Loucy (cell line): ENCODE measurements around the gene SMC3.

Experiments used
- H2AFZ ChIP-seq: fragments of 200-600 bp; sonication (generic); 2 replicates; pipeline ENCODE4 v1.6.0; 2016; ENCODE audit warnings: antibody characterized with exemption, mild to moderate bottlenecking, low read length, moderate library complexity
- H3F3A ChIP-seq: fragments of 200-600 bp; 2 replicates; pipeline ENCODE4 v1.6.0; 2016; ENCODE audit warnings: antibody characterized with exemption, low read depth, mild to moderate bottlenecking
- H3K27me3 ChIP-seq: fragments of 200-600 bp; sonication (generic); 2 replicates; pipeline ENCODE4 v1.6.1; 2014; ENCODE audit warnings: low read length, mild to moderate bottlenecking; ENCODE audit not compliant: insufficient read depth, poor library complexity, severe bottlenecking
- H3K36me3 ChIP-seq: fragments of 200-600 bp; sonication (generic); 2 replicates; pipeline ENCODE4 v1.6.1; 2016; ENCODE audit warnings: low read length; ENCODE audit not compliant: insufficient read depth
- H3K4me1 ChIP-seq: fragments of 200-600 bp; sonication (generic); 2 replicates; pipeline ENCODE4 v1.5.1; 2014; ENCODE audit warnings: low read length, mild to moderate bottlenecking; ENCODE audit not compliant: insufficient read depth, poor library complexity, severe bottlenecking
- H3K4me2 ChIP-seq: fragments of 200-600 bp; sonication (generic); 2 replicates; pipeline ENCODE4 v1.6.0; 2014; ENCODE audit warnings: antibody characterized with exemption, low read length, low read depth, mild to moderate bottlenecking; ENCODE audit not compliant: poor library complexity, severe bottlenecking
- H3K4me3 ChIP-seq: fragments of 200-600 bp; sonication (generic); 2 replicates; pipeline ENCODE4 v1.5.1; 2014; ENCODE audit warnings: low read length, mild to moderate bottlenecking, mixed read lengths; ENCODE audit not compliant: poor library complexity, severe bottlenecking
- H3K79me2 ChIP-seq: fragments of 200-600 bp; sonication (generic); 2 replicates; pipeline ENCODE4 v1.6.1; 2014; ENCODE audit warnings: low read length; ENCODE audit not compliant: insufficient read depth
- H3K9ac ChIP-seq: fragments of 200-600 bp; sonication (generic); 2 replicates; pipeline ENCODE4 v1.6.0; 2014; ENCODE audit warnings: mild to moderate bottlenecking, low read depth, low read length, moderate library complexity; ENCODE audit not compliant: poor library complexity, severe bottlenecking
- H3K9me2 ChIP-seq: fragments of 200-600 bp; sonication (generic); replicated peaks from 2 replicates; pipeline ENCODE4 v1.6.1; 2016; ENCODE audit warnings: low read depth, low read length, mixed read lengths
- H3K9me3 ChIP-seq: fragments of 200-600 bp; sonication (generic); 2 replicates; pipeline ENCODE4 v1.6.1; 2014; ENCODE audit warnings: mild to moderate bottlenecking, antibody characterized with exemption, low read length, low read depth; ENCODE audit not compliant: insufficient read depth
- H4K20me1 ChIP-seq: fragments of 200-600 bp; sonication (generic); 2 replicates; pipeline ENCODE4 v1.6.0; 2014; ENCODE audit warnings: antibody characterized with exemption, low read length, mild to moderate bottlenecking; ENCODE audit not compliant: insufficient read depth, poor library complexity, severe bottlenecking
- CTCF ChIP-seq: fragments of 200-600 bp; sonication (generic); conservative IDR thresholded peaks from 2 replicates; pipeline ENCODE4 v1.5.1; 2014; ENCODE audit warnings: mild to moderate bottlenecking, antibody characterized with exemption, low read length
- EZH2phosphoT487 ChIP-seq: fragments of 200-600 bp; IDR thresholded peaks from 2 replicates; pipeline ENCODE4 v1.6.1; 2018; ENCODE audit warnings: antibody characterized with exemption, mild to moderate bottlenecking, moderate library complexity, borderline replicate concordance

Gene SMC3

DNA sequence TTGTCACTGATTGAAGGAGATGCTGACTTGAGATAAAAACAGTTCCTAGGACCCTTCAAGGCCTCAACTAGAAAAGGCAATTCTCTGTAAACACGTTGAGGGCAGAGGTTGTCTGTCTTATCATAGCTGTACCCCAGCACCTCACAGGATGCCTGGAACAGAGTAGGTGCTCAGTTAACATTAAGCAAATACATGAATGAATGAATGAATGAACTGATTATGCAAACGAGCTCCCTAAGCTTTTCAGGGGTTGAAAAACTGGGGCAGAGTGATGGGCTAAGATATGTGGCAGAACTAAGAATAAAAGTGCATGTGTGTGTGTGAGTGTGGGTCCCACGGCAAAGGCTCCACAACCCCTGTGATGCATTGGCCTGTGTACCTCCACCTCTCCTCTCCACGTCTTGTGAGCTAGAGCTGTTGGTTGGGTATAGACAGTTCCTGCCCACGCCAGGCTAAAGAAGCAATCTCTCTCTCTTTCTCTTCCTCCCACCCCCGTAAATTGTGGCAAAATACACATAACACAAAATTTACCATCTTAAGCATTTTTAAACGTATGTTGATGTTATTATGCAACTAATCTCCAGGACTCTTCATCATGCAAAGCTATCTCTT, 20.9 kb upstream of the SMC3 start:
- H3K79me2 ChIP-seq: no peaks in the 10 kb centered on the region
- H4K20me1 ChIP-seq: no peaks in the 10 kb centered on the region
- TF ChIP-seq CTCF (no peak), EZH2phosphoT487 (no peak)
- H3K4me1 ChIP-seq: no peaks in the 10 kb centered on the region
- no peak overlapping the region for H3K9ac ChIP-seq
- no peaks in the 10 kb centered on the region for H3K9me2 ChIP-seq
- H3K27me3 ChIP-seq: no peaks in the 10 kb centered on the region
- no peaks in the 10 kb centered on the region for H3F3A ChIP-seq
- no peak overlapping the region for H2AFZ ChIP-seq
- H3K4me3 ChIP-seq: no peak overlapping the region
- no peaks in the 10 kb centered on the region for H3K9me3 ChIP-seq
- no peaks in the 10 kb centered on the region for H3K36me3 ChIP-seq
- no peak overlapping the region for H3K4me2 ChIP-seq

- Histone ChIP-seq H3K9ac (no peak overlapping the region), H3K27me3 (no peaks in the 10 kb centered on the region), H4K20me1 (no peaks in the 10 kb centered on the region), H3K4me1 (no peaks in the 10 kb centered on the region), H3F3A (no peaks in the 10 kb centered on the region), H2AFZ (no peak overlapping the region), H3K79me2 (no peaks in the 10 kb centered on the region), H3K9me3 (no peaks in the 10 kb centered on the region), H3K4me2 (no peak overlapping the region), H3K36me3 (no peaks in the 10 kb centered on the region), H3K9me2 (no peaks in the 10 kb centered on the region), H3K4me3 (no peak overlapping the region)
- TF ChIP-seq EZH2phosphoT487: no peak
- peak; percentile 89 for TF ChIP-seq CTCF
These were observed 20.2 kb upstream of the SMC3 start for GRCh38 chr10:110547139-110547761.

GRCh38 chr10:110548002-110548401, 19.5 kb upstream of the SMC3 start:
- Histone ChIP-seq H3K27me3 (no peaks in the 10 kb centered on the region), H3K4me2 (no peak overlapping the region), H3K9me3 (no peaks in the 10 kb centered on the region), H4K20me1 (no peaks in the 10 kb centered on the region), H3K9ac (no peak overlapping the region), H3K79me2 (no peaks in the 10 kb centered on the region), H3K9me2 (no peaks in the 10 kb centered on the region), H2AFZ (no peak overlapping the region), H3F3A (no peaks in the 10 kb centered on the region), H3K4me3 (no peak overlapping the region), H3K4me1 (no peaks in the 10 kb centered on the region), H3K36me3 (no peaks in the 10 kb centered on the region)
- TF ChIP-seq EZH2phosphoT487 (no peak), CTCF (no peak)
